Fibroblast of skin of right biceps (primary cell): ENCODE measurements around the gene SGSH.
"Not testable (repeated sequence)": the region's sequence is repeated elsewhere in the genome, so short reads cannot be mapped to it uniquely, and the experiment has no call there.

Experiments
- DNase-seq: peaks from one replicate; pipeline ENCODE4 v3.0.0-alpha.2; 2013

SGSH gene

DNA sequence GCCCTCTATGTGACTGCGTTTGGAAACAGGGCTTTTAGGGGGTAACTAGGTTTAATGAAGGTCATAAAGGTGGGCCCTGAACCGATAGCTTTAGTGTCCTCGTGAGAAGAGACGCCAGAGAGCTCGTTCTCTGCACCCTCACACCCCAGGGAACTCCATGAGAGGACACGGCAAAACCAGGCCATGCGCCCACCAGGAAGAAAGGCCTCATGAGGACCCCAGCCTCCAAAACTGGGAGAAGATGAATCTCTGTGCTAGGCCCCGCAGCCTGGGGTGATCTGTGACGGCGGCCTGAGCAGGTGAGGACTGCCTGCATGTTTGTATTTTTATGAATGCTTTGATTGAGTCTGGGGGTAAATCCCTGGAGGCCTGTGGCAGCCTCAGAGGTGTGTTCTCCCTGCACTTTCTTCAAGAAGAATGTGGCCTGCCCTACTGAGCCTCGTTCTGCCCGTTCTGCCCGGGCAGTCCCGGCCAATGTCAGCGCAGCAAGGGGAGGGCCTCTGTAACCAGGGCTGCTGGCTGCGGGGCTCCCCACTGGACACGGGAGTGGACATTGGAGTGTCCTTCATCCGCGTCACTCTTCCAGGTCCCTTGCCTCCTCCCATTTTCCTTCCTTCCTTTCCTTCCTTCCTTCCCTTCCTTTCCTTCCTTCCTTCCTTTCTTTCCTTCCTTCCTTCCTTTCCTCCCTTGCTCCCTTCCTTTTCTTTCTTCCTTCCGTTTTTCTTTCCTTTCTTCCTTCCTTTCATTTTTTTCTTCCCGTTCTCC is 33.7 kb upstream of the SGSH start:
- DNase-seq = no peak

DNA sequence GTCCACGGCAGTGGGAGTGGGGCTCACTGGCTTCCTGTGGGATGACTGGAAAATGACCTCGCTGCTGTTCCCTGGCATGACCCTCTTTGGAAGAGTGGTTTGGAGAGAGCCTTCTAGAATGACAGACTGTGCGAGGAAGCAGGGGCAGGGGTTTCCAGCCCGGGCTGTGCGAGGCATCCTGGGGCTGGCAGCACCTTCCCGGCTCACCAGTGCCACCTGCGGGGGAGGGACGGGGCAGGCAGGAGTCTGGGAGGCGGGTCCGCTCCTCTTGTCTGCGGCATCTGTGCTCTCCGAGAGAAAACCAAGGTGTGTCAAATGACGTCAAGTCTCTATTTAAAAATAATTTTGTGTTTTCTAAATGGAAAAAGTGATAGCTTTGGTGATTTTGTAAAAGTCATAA is 32.7 kb upstream of the SGSH start:
- peak; percentile 34 for DNase-seq

DNA sequence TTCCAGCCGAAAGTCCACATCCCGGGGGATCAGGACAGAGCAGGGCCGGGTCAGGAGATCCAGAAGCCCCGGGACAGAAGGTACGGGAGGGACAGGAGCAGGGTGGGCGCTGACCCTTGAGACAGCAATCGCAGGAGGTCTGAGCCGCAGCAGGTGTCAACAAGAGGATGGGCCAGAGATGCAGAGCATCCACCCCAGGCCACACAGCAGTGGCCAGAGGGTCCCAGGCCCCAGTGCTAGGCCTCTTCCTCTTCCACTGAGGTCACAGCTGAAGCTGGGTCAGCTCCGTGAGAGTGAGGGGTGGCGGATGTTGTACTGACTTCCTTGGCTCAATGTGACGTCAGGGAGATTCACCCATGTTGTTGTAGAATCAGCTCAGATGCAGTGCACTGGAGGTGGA is 31.8 kb upstream of the SGSH start:
- no peak for DNase-seq

- DNase-seq = no peak
Observed at GRCh38 chr17:80248894-80249710, 29.0 kb upstream of the SGSH start.

DNA sequence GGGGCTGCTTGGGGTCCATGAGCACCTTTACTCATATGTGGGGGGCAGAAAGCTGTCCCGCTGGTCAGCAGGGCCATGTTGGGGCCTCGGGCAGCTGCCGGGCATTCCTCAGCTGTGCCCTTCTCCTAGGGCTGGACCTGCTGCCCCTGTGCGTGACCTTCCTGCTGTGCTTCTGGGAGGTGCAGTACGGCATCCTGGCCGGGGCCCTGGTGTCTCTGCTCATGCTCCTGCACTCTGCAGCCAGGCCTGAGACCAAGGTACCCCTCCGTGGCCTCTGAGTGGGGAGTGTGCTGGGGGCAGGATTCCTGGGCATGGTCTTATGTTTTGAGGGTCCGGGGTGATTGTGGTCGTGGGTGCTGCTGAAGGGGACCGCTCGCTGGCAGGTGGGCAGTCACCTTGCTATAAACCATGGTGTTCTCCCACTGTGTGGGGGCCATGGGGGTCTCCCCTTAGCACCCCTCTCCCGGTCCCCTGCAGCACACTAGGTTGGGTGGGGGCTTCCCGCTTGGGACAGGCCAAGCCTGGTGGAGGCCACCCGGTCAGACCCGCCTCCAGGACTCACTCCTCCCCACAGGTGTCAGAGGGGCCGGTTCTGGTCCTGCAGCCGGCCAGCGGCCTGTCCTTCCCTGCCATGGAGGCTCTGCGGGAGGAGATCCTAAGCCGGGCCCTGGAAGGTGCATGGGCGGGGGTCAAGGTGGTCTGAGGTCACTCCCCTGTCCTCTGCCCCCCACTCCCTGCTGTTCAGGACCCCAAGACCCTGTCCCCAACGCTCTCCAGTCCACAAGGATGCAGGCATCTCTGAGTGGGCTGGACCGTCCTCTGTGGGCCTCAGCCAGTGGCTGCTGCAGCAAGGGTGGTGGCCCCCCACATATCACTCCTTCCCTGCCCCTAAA is 28.1 kb upstream of the SGSH start:
- DNase-seq = no peak

DNA sequence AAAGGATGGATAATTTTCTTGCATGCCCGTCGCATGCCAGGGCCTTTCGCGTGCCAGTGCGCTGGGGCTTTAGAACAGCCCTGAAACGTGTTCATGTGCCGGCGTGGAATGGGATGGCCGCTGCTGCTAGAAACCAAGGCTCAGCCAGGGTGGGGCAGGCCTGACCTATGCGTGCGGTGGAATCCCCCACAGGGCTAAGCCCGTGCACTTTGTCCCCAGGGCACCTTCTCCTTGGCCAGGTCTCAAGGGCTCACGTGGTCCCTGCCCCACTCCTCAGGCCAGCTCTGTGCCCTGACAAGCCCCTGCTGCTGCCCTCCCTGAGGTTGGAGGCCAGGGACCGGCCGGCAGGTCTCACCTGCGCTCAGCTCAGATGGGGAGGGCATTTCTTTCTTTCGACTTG is 27.4 kb upstream of the SGSH start:
- DNase-seq = no peak

- DNase-seq = no peak
Observed at GRCh38 chr17:80246726-80247125, 26.6 kb upstream of the SGSH start.

- no peak for DNase-seq
Observed at GRCh38 chr17:80246266-80246681, 26.1 kb upstream of the SGSH start.

- no peak for DNase-seq
Observed at GRCh38 chr17:80245566-80246265, 25.6 kb upstream of the SGSH start.

- DNase-seq = no peak
Observed at GRCh38 chr17:80244871-80245509, 24.9 kb upstream of the SGSH start.

GRCh38 chr17:80244448-80244847 is 24.3 kb upstream of the SGSH start:
- DNase-seq = not testable (repeated sequence)

- no peak for DNase-seq
Observed at GRCh38 chr17:80243526-80244433, 23.6 kb upstream of the SGSH start.

- DNase-seq = no peak
Observed at GRCh38 chr17:80242505-80242904, 22.4 kb upstream of the SGSH start.

- DNase-seq = no peak
Observed at GRCh38 chr17:80237386-80237785, 17.3 kb upstream of the SGSH start.

DNA sequence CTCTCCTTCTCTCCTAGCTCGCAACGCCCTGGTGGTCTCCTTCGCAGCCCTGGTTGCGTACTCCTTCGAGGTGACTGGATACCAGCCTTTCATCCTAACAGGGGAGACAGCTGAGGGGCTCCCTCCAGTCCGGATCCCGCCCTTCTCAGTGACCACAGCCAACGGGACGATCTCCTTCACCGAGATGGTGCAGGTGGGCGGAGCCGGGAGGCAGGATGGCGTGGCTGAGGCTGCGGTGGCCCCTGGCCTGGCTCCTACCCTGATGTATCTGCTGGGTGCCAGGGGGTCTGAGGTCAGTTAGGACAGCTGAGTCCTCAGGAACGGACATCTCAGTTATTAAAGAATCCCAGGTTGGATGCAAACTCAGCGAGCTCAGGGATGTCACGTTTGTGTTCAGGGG is 16.8 kb upstream of the SGSH start:
- DNase-seq = no peak

GRCh38 chr17:80233202-80233601 is 13.1 kb upstream of the SGSH start:
- no peak for DNase-seq

- DNase-seq = no peak
Observed at GRCh38 chr17:80232438-80232837, 12.3 kb upstream of the SGSH start.

GRCh38 chr17:80229011-80229410 is 8.9 kb upstream of the SGSH start:
- no peak for DNase-seq

GRCh38 chr17:80228477-80228876 is 8.3 kb upstream of the SGSH start:
- no peak for DNase-seq

DNA sequence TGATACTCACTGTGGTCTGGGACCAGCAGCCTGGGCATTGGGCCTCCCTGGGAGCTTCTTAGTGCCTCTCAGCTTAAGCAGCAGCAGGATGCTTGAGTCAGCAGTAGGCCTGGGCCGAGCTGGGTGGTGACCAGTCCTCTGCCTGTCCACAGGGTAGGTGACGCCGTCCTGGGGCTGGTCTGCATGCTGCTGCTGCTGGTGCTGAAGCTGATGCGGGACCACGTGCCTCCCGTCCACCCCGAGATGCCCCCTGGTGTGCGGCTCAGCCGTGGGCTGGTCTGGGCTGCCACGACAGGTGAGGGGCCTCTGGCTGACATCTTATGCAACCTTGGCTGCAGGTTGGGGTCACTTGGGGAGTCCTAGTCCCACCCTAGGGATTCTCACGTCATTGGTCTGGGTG is 7.5 kb upstream of the SGSH start:
- DNase-seq = no peak

DNA sequence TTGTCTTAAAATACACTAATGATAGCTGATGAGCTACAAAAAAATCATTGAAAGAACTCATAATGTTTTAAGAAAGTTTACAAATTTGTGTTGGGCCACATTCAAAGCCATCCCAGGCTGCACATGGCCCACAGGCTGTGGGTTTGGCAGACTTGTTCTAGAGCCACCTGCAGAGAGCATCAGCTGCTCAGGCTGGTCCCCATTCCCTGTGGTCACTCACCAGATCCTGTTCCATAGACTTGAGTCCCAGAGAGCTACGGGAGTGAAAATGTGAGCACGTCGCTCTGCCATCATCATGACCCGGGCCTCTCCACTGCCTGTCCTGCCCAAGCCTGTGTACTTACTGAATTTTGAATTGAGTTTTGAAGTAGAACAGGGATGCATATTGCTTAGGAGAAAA is 7.0 kb upstream of the SGSH start:
- no peak for DNase-seq
